Measurements from ENCODE around the gene TOPBP1. TPM values are rescaled to one million over a fixed set of nuclear protein-coding genes. Genes with fewer than 3 reads are reported as not detected.
"Not testable (repeated sequence)": the region's sequence is repeated elsewhere in the genome, so short reads cannot be mapped to it uniquely, and the experiment has no call there.

Gene TOPBP1
- total RNA-seq, 1 donor from 2014 or later = 18.1 TPM

DNA sequence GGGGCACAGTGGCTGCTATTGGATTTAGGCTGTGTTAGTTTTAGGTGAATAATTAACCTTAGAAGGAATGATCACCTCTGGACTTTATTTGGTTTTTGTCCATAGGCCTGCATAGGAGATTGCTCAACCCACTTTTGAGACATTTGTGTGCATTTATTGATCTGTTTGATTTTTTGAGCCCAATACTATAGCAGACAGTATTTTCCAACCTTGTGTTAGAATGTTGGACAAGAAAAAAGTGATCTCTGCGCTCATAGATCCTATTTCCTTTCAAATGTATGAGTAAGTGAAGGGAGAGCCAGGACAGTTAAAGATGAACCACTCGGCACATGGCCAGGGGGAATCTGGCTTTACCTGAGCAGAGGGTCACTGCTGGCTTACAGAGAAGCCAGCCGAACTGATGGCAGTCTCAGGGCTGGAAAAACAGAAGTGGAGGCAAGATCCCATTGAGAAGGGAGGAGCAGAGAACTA lies 8.8 kb upstream of the TOPBP1 start:
- no peak overlapping the region for H3K4me3 Mint-ChIP-seq (ENCODE audit: unreplicated experiment)
- peaks cover 23% of the 10 kb centered on the region for H3K4me1 Mint-ChIP-seq (ENCODE audit: low read depth)
- peaks cover 23% of the 10 kb centered on the region for H3K27me3 Mint-ChIP-seq (ENCODE audit: low read depth)
- no peak for DNase-seq (ENCODE audit: low spot score)
- H3K36me3 Mint-ChIP-seq (ENCODE audit: low read depth) = no peaks in the 10 kb centered on the region
- no peaks in the 10 kb centered on the region for H3K9me3 Mint-ChIP-seq (ENCODE audit: low read depth)
- no peak overlapping the region for H3K27ac Mint-ChIP-seq (ENCODE audit: unreplicated experiment)
- TF ChIP-seq, protein P1, sequence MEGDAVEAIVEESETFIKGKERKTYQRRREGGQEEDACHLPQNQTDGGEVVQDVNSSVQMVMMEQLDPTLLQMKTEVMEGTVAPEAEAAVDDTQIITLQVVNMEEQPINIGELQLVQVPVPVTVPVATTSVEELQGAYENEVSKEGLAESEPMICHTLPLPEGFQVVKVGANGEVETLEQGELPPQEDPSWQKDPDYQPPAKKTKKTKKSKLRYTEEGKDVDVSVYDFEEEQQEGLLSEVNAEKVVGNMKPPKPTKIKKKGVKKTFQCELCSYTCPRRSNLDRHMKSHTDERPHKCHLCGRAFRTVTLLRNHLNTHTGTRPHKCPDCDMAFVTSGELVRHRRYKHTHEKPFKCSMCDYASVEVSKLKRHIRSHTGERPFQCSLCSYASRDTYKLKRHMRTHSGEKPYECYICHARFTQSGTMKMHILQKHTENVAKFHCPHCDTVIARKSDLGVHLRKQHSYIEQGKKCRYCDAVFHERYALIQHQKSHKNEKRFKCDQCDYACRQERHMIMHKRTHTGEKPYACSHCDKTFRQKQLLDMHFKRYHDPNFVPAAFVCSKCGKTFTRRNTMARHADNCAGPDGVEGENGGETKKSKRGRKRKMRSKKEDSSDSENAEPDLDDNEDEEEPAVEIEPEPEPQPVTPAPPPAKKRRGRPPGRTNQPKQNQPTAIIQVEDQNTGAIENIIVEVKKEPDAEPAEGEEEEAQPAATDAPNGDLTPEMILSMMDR (IDR thresholded peaks at IDR 0.05) = no peak

DNA sequence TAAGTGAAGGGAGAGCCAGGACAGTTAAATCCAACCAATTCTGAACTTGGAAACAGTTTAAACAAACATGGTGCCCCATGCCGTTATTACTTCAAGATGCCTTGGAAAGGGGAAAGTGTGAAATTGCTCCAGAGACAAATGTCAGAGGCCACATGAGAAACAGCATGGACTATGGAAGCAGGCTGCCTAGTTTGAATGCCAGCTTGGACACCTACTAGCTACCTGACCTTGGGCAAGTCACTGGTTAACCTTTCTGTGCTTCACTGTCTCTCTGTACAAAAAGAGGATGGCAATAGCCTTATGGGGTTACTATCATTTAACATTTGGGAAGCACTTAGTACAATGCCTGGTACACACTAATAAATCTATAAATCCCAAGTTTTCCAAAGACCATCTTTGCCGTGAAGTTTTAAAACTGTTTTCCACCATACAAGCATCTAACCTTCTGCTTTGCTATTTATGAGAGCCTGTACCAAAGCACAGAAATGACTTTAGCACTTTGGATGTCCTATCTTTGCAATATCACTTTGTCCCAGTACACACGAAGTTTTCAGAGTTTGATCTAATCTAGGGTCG lies 8.3 kb upstream of the TOPBP1 start:
- no peak overlapping the region for H3K27ac Mint-ChIP-seq (ENCODE audit: unreplicated experiment)
- DNase-seq (ENCODE audit: low spot score) = no peak
- H3K9me3 Mint-ChIP-seq (ENCODE audit: low read depth) = no peaks in the 10 kb centered on the region
- peaks cover 21% of the 10 kb centered on the region for H3K27me3 Mint-ChIP-seq (ENCODE audit: low read depth)
- peaks cover 23% of the 10 kb centered on the region for H3K4me1 Mint-ChIP-seq (ENCODE audit: low read depth)
- no peaks in the 10 kb centered on the region for H3K36me3 Mint-ChIP-seq (ENCODE audit: low read depth)
- TF ChIP-seq, protein P1 (IDR thresholded peaks at IDR 0.05) = no peak
- no peak overlapping the region for H3K4me3 Mint-ChIP-seq (ENCODE audit: unreplicated experiment)

DNA sequence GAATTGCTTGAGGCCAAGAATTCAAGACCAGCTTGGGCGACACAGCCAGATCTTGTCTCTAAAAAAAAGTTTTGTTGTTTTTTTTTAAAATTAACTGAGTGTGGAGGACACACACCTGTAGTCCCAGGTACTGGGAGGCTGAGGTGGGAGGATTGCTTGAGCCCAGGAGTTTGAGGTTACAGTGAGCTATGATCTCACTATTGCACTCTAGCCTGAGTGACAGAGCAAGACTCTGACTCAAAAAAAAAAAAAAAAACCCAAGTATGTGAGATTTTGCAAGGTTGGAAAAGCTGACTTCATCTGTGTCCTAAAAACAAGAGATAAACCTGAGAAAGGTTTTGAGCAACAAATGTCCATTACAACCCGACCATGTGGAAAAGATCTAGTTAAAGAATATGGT lies 5.4 kb upstream of the TOPBP1 start:
- no peaks in the 10 kb centered on the region for H3K36me3 Mint-ChIP-seq (ENCODE audit: low read depth)
- no peaks in the 10 kb centered on the region for H3K9me3 Mint-ChIP-seq (ENCODE audit: low read depth)
- H3K4me3 Mint-ChIP-seq (ENCODE audit: unreplicated experiment) = no peak overlapping the region
- H3K4me1 Mint-ChIP-seq (ENCODE audit: low read depth) = peaks cover 29% of the 10 kb centered on the region
- no peak for DNase-seq (ENCODE audit: low spot score)
- no peak overlapping the region for H3K27ac Mint-ChIP-seq (ENCODE audit: unreplicated experiment)
- no peaks in the 10 kb centered on the region for H3K27me3 Mint-ChIP-seq (ENCODE audit: low read depth)
- TF ChIP-seq, protein P1 (IDR thresholded peaks at IDR 0.05) = no peak

DNA sequence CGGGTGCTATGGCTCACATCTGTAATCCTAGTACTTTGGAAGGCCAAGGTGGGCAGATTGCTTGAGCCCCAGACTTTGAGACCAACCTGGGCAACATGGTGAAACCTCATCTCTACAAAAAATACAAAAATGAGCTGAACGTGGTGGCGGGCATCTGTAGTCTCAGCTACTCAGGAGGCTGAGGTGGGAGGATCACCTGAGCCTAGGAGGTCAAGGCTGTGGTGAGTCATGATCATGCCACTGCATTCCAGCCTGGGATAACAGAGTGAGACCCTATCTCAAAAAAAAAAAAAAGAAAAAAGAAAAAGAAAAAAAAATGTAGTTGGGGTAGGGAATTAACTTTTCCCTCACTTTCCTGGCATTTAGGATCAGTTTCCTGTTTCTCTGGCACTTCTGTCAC lies 3.4 kb upstream of the TOPBP1 start:
- H3K4me3 Mint-ChIP-seq (ENCODE audit: unreplicated experiment); H3K27ac Mint-ChIP-seq (ENCODE audit: unreplicated experiment); H3K36me3 Mint-ChIP-seq (ENCODE audit: low read depth); H3K9me3 Mint-ChIP-seq (ENCODE audit: low read depth); DNase-seq (ENCODE audit: low spot score); H3K27me3 Mint-ChIP-seq (ENCODE audit: low read depth): not testable (repeated sequence)
- H3K4me1 Mint-ChIP-seq (ENCODE audit: low read depth) = peaks cover 40% of the 10 kb centered on the region

DNA sequence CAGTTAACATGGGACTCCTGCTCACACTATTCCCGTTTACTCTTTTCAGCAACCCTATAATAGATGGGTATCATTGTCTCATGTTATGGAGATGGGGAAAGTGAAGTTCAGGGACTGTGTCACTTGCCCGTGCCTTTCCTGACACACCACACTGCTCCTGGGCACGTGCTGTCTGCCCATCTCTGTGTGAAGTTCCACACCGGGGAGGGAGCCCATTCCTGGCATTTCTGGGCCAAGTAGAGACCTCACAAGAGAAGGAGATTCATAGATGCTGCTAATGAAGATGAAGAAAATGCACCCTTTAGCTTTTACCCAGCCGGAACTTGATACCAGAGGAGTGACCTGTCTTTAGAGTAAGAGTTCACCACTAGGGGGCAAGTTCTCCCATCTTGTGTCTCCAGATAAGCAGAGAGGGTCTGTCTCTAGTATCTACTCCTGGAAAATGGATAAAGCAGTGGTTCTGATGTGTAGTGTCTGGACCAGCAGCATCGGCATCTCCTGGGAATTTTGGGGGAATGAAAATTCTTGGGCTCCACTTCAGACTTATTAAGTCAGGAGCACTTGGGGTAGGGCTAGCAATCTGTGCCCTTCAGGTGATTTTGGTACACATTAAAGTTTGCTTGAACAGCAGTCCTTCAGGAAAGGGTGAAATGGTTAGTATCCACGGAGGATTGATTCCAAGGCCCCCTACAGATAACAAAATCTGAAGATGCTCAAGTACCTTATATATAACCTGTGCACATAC lies 2.0 kb upstream of the TOPBP1 start:
- peaks cover 4% of the 10 kb centered on the region for H3K36me3 Mint-ChIP-seq (ENCODE audit: low read depth)
- H3K4me3 Mint-ChIP-seq (ENCODE audit: unreplicated experiment) = peak overlapping the region; percentile 9
- DNase-seq (ENCODE audit: low spot score) = no peak
- no peak overlapping the region for H3K27ac Mint-ChIP-seq (ENCODE audit: unreplicated experiment)
- TF ChIP-seq, protein P1 (IDR thresholded peaks at IDR 0.05) = peak; percentile 80
- peaks cover 38% of the 10 kb centered on the region for H3K4me1 Mint-ChIP-seq (ENCODE audit: low read depth)
- H3K27me3 Mint-ChIP-seq (ENCODE audit: low read depth) = no peaks in the 10 kb centered on the region
- no peaks in the 10 kb centered on the region for H3K9me3 Mint-ChIP-seq (ENCODE audit: low read depth)
